GM21723 (cell line): ENCODE measurements around the gene NKAIN4.
"Not testable (repeated sequence)": the region's sequence is repeated elsewhere in the genome, so short reads cannot be mapped to it uniquely, and the experiment has no call there.

Experiments used
- ATAC-seq: cut with Tn5 transposase; IDR thresholded peaks from one replicate; pipeline ENCODE4 v1.9.1; 2021; ENCODE audit warnings: mild to moderate bottlenecking, moderate library complexity; ENCODE audit not compliant: unreplicated experiment

NKAIN4 gene

GRCh38 chr20:63258781-63259180 lies 4.5 kb upstream of the NKAIN4 start:
- no peak for ATAC-seq

DNA sequence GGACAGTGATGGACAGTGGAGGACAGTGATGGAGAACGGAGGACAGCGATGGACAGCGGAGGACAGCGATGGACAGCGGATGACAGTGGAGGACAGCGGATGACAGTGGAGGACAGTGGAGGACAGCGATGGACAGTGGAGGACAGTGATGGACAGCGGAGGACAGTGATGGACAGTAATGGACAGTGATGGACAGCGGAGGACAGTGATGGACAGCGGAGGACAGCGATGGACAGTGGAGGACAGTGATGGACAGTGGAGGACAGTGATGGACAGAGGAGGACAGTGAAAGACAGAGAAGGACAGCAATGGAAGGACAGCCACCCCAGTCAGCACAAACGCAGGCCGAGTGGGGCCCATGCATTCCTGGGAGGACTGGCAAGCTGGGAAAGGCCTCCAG lies 3.4 kb upstream of the NKAIN4 start:
- ATAC-seq = no peak

DNA sequence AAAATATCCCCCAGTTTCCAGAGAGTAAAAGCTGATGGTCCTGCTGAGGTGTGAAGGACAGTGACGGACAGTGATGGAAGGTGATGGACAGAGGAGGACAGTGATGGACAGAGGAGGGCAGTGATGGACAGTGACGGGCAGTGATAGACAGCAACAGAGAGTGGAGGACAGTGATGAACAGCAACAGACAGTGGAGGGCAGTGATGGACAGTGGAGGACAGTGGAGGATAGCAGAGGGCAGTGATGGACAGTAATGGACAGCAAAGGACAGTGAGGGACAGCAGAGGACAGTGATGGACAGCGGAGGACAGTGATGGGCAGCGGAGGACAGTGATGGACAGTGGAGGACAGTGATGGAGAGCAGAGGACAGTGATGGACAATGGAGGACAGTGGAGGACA lies 2.7 kb upstream of the NKAIN4 start:
- ATAC-seq = no peak

- ATAC-seq = no peak
These were observed 1.9 kb upstream of the NKAIN4 start for GRCh38 chr20:63255931-63256704.

DNA sequence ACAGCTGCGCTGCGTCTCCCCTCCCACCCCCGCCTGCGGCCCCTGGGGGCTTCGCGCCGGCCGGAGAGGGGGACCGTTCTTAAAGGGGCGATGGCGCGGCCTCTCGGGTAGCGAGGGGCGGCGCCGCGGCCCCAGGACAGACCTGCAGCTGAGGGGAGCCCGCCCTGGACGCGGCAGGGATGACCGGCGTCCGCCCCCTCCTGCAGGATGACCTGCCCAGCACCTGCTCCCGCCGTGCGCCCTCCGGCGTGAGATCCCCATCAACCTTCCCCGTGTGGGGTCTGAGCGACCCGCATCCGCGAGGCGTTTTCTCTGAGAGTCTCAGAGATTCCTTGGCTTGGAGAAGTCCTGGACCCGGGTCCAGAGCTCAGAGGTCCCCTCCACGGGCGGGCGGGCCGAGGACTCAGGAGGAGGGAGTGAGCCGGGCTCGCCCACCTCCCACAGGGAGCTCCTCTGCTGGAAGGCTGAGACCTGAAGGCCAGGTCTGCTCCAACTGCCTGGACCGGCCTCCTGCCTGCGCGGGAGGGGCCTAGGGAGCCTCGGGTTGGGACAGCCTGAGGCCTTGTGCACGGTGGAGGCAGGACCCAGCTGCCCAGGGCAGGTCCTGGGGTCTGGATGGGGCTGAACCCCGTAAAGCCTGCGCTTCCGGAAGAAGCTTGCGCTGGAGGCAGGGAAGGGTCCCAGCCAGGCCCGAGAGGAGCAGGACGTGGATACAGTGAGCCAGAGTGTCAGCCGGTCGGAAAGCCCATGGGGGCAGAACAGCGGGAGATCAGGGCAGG lies 532 bp upstream of the NKAIN4 start:
- ATAC-seq = no peak

DNA sequence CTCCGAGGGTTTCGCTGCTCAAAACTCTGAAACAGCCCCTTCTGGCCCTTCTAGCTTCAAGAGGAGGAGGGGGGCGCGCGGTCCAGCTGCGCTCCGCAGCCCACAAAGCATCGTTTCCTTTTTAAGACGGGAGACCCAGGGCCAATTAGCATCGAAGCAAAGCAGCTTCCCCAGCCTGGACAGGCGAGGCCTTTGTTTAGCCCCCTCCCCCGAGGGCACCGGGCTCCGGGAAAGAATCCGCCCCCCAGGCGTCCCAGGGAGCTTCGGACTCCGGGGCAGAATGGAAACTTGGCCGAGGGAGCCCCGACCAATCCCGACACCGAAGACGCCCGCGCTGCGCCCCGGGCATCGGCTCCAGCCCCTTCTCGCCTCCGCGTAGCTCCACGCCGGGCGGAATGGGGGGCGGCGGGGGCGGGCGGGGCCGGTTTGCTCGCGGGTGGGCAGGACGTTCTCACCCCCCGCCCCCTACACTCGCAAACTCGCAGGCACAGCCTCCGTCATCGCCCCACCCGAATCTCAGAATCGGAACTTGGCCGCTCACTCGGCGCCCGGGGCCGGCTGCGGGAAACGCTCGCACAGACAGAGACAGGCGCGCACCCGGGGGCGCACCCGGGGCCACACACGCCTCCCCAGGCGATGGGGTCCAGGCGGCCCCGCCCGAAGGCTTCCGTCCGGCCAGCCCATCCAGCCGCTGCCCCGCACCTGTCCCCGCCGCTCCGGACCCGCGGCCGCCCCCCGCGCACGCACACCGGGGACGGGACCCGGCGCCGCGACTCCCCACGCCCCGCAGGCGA lies 628 bp downstream of the NKAIN4 start:
- ATAC-seq = no peak

DNA sequence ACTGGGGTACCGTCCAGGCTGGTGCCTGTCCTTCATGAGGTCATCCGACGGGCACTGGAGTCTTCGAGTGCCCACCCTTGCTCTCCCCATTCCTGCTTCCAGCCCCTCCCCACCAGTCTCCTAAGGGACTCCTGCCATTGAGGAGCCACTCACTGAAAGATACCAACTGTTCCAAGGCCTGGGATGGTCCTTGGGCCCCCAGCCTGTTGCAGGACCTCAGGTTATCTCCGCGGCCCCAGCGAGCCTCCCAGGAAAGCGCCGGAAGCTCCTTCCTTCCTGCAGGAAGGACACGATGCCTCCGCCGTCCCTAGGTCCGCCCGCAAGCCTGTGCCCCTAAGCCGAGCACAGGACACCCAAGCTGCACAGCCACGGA lies 1.2 kb downstream of the NKAIN4 start:
- ATAC-seq = no peak

GRCh38 chr20:63252284-63252711 lies 2.0 kb downstream of the NKAIN4 start:
- ATAC-seq = no peak

- not testable (repeated sequence) for ATAC-seq
These were observed 2.9 kb downstream of the NKAIN4 start for GRCh38 chr20:63251350-63251749.

GRCh38 chr20:63249891-63250290 lies 4.4 kb downstream of the NKAIN4 start:
- ATAC-seq = no peak

- no peak for ATAC-seq
These were observed 5.2 kb downstream of the NKAIN4 start for GRCh38 chr20:63248835-63249591.

GRCh38 chr20:63247671-63248228 lies 6.5 kb downstream of the NKAIN4 start:
- ATAC-seq = no peak

DNA sequence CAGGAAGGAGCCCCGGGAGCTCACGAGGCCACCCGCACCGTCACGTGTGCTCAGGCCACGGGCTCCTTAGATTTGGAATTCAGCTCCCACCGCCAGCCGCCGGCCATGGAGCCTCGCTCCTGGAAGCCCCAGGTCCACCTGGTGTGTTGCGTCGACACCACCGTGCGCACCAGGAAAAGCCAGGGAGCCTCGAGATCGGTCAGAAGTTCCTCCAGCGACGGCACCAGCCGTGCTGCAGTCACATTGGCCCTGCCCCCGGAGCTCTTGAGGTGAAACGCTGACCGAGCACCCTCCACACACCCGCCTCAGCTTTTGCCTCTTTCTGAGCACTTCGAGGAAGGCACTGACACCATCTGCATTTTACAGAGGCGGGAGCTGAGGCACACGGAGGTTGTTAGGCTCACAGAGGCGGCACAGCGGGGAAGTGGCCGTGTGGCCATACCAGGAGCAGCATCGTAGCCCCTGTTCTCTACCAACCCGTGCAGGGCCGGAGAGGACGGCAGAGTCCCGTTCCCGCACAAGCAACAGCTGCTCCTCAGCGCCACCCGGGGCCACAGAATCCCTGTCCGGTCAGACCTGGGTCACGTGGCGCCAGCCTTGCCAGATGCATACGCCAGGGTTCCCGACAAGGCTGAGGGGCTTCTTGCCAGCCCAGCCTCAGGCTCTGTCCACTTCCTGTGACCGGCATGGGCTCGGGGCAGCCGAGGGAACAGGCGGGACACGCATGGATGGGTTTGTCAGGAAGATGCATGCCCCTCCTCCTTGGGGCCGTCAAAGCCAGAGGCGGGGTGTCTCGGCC lies 7.6 kb downstream of the NKAIN4 start:
- no peak for ATAC-seq

DNA sequence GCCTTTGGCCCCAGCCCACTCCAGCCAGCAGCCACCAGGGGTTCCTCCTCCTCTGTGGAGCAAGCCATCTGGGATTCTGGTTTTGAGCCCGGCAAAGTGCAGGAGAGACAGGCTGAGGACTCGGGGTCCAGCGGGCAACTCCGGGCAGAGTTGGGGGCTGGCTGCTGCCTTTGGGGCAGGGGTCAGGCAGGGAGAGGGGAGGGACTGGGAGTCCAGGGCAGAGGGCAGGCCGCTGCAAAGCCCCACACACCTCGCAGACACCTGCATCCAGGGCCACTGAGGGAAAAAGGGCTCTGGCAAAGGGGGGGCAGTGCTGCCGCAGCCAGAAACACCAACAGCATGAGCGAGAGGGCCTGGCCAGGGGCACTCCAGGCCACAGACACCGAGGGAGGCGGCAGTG lies 9.8 kb downstream of the NKAIN4 start:
- no peak for ATAC-seq

- ATAC-seq = no peak
These were observed 10.5 kb downstream of the NKAIN4 start for GRCh38 chr20:63243604-63244247.

- ATAC-seq = no peak
These were observed 11.5 kb downstream of the NKAIN4 start for GRCh38 chr20:63242736-63243135.

DNA sequence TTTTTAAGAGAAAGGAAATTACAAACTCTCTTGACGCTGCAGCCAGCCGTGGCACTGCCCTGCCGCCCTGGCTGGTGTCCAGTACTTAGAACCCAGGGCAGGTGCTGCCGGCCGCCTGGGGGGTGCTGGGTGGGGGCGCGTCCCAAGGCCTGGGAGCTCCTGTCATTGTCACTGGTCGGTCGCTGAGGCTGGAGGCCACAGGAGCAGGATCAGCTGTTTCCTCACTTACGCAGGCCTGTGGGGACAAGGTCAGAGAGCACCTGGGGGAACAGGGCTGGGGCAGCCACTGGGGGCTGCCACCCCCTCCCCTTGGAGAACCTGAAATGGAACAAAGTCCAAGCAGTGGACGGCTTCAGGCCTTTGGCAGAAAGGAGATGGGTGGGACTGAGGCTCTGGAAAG lies 13.0 kb downstream of the NKAIN4 start:
- no peak for ATAC-seq

DNA sequence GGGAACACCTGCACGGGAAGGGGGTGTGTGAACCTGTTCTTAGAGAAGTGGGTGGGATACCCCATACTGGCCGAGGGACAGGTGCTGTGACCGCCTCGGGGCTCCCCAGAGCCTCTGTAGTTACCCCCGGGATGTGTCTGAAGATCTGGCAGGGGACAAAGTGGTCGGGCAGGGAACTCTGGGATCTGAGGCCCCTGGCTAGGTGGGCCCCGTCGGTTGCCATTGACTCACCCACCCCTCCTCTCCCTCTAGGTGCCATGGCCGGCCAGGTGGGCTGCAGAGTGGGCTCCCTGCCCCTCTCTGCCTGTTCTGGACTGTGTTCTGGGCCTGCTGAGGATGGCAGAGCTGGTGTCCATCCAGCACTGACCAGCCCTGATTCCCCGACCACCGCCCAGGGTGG lies 14.3 kb downstream of the NKAIN4 start:
- ATAC-seq = no peak

DNA sequence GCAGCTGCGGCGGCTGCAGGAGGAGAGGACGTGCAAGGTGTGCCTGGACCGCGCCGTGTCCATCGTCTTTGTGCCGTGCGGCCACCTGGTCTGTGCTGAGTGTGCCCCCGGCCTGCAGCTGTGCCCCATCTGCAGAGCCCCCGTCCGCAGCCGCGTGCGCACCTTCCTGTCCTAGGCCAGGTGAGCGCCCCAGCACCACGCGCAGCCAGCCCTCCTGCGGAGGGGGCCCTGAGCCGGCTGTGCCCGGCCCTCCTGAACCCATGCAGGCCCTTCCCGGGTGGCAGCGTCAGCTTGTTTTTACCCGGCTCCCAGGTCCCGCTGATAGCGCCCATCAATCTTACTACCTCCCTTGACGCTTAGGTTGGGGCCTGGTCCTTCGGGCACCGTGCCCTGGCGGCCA lies 14.8 kb downstream of the NKAIN4 start:
- ATAC-seq = no peak
